Vagina (tissue), 2 donors: ENCODE data around the gene GTF2H1. TPM values are rescaled to one million over a fixed set of nuclear protein-coding genes. Genes with fewer than 3 reads are reported as not detected.
A peak's percentile ranks its signal among the peaks of the same experiment; 100 is the strongest.

Experiments
- DNase-seq, 2 donors: peaks; one replicate each; pipeline ENCODE4 v3.0.0-alpha.2; 2017; ENCODE audit errors: extremely low spot score in 2 of 2
- H3K27ac ChIP-seq: fragments of 200-600 bp; sonication (generic); one replicate; pipeline ENCODE4 v1.5.1; 2019
- H3K27me3 ChIP-seq: fragments of 200-600 bp; sonication (generic); one replicate; pipeline ENCODE4 v1.5.1; 2019
- H3K36me3 ChIP-seq, 2 donors: fragments of 200-600 bp; sonication (generic); one replicate each; pipeline ENCODE4 v1.5.1; 2017 to 2019
- H3K4me1 ChIP-seq: fragments of 200-600 bp; sonication (generic); one replicate; pipeline ENCODE4 v1.5.1; 2019
- H3K4me3 ChIP-seq, 2 donors: fragments of 200-600 bp; sonication (generic); 1 replicate in 1 of 2; 2 replicates in 1 of 2; pipeline ENCODE4 v1.5.1; 2016 to 2019
- H3K9me3 ChIP-seq: fragments of 200-600 bp; sonication (generic); one replicate; pipeline ENCODE4 v1.5.1; 2019
- CTCF ChIP-seq, 3 experiments: fragments of 450-650 bp in 2 of 3; fragments of 200-600 bp in 1 of 3; sonication (generic) in 1 of 3; IDR thresholded peaks; one replicate each; pipeline ENCODE4 v1.5.1; 2017 to 2019; ENCODE audit warnings: antibody characterized with exemption in 3 of 3, mild to moderate bottlenecking in 2 of 3, moderate library complexity in 2 of 3
- POLR2A ChIP-seq, 2 donors: fragments of 450-650 bp; IDR thresholded peaks; one replicate each; pipeline ENCODE4 v1.6.1; 2017; ENCODE audit warnings: antibody characterized with exemption in 2 of 2, mild to moderate bottlenecking in 2 of 2, moderate library complexity in 2 of 2
- POLR2AphosphoS5 ChIP-seq, 2 donors: sonication (generic); formaldehyde crosslinking; IDR thresholded peaks; one replicate each; pipeline ENCODE4 v1.9.0; 2017; ENCODE audit warnings: antibody characterized with exemption in 2 of 2, mild to moderate bottlenecking in 2 of 2, low read depth in 1 of 2; ENCODE audit not compliant: insufficient read depth in 1 of 2
- intact Hi-C: fragments of 100-400 bp; cut with DNase I; formaldehyde crosslinking; loops from one replicate; pipeline ENCODE4 v1.15.1; 2023
- total RNA-seq: library from RNA; depleted of rRNA; stranded (reverse); fragments of >200 nt; gene quantifications from one replicate; pipeline ENCODE4 v1.2.3, GENCODE V29; 2016

GTF2H1 gene
- total RNA-seq, 1 donor from 2014 or later: 64.1 TPM

DNA sequence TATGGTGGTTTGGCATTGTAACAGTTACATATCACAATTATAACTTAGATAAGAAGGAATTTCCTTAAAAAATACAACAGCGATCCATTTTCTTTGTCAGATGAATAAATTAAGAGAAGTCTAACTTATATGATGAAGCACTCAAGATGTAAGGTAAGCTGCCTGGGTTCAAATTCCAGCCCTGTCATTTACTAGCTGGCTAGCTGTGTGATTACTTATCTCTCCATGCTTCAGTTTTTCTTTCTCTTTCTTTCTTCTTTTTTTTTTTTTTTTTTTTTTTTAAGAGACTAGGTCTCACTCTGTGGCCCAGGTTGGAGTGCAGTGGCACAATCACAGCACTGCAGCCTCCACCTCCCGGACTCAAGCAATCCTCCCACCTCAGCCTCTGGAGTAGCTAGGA is 49.8 kb downstream of the GTF2H1 start:
- no peak overlapping the region for H3K27ac ChIP-seq
- no peaks in the 10 kb centered on the region for H3K27me3 ChIP-seq
- intact Hi-C loops: no loop called here
- H3K9me3 ChIP-seq: no peaks in the 10 kb centered on the region
- DNase-seq: no peak
- no peaks in the 10 kb centered on the region for H3K36me3 ChIP-seq
- no peak for TF ChIP-seq POLR2AphosphoS5 (IDR thresholded peaks at IDR 0.05; ENCODE audit: insufficient read depth in 1 of 2, low read depth in 1 of 2)
- no peak for TF ChIP-seq CTCF (IDR thresholded peaks at IDR 0.05)
- TF ChIP-seq POLR2A (IDR thresholded peaks at IDR 0.05): no peak
- H3K4me1 ChIP-seq: no peaks in the 10 kb centered on the region
- H3K4me3 ChIP-seq: no peak overlapping the region

- no peak for TF ChIP-seq CTCF (IDR thresholded peaks at IDR 0.05)
- TF ChIP-seq POLR2A (IDR thresholded peaks at IDR 0.05): no peak
- no peak for TF ChIP-seq POLR2AphosphoS5 (IDR thresholded peaks at IDR 0.05; ENCODE audit: insufficient read depth in 1 of 2, low read depth in 1 of 2)
- Histone ChIP-seq H3K27me3 (no peaks in the 10 kb centered on the region), H3K4me3 (no peak overlapping the region), H3K36me3 (no peaks in the 10 kb centered on the region), H3K27ac (no peak overlapping the region), H3K9me3 (no peaks in the 10 kb centered on the region), H3K4me1 (no peaks in the 10 kb centered on the region)
- intact Hi-C loops: no loop called here
- no peak for DNase-seq
Observed at GRCh38 chr11:18374956-18375355, 52.6 kb downstream of the GTF2H1 start.

- H3K9me3 ChIP-seq: no peaks in the 10 kb centered on the region
- DNase-seq: no peak
- no peak for TF ChIP-seq POLR2AphosphoS5 (IDR thresholded peaks at IDR 0.05; ENCODE audit: insufficient read depth in 1 of 2, low read depth in 1 of 2)
- no peak for TF ChIP-seq POLR2A (IDR thresholded peaks at IDR 0.05)
- no peak for TF ChIP-seq CTCF (IDR thresholded peaks at IDR 0.05)
- no peaks in the 10 kb centered on the region for H3K36me3 ChIP-seq
- H3K27ac ChIP-seq: no peak overlapping the region
- no peaks in the 10 kb centered on the region for H3K4me1 ChIP-seq
- H3K27me3 ChIP-seq: no peaks in the 10 kb centered on the region
- intact Hi-C loops: no loop called here
- H3K4me3 ChIP-seq: no peak overlapping the region
Observed at GRCh38 chr11:18375941-18376340, 53.6 kb downstream of the GTF2H1 start.

GRCh38 chr11:18379201-18379600 is 56.8 kb downstream of the GTF2H1 start:
- intact Hi-C loops: no loop called here
- Histone ChIP-seq H3K27ac (no peak overlapping the region), H3K4me3 (no peak overlapping the region), H3K9me3 (no peaks in the 10 kb centered on the region), H3K27me3 (no peaks in the 10 kb centered on the region), H3K36me3 (no peaks in the 10 kb centered on the region), H3K4me1 (peaks cover 19% of the 10 kb centered on the region)
- DNase-seq: no peak
- TF ChIP-seq POLR2A (IDR thresholded peaks at IDR 0.05) (no peak), POLR2AphosphoS5 (IDR thresholded peaks at IDR 0.05; ENCODE audit: insufficient read depth in 1 of 2, low read depth in 1 of 2) (no peak)

- no peaks in the 10 kb centered on the region for H3K27me3 ChIP-seq
- intact Hi-C loops: no loop called here
- H3K4me1 ChIP-seq: peaks cover 33% of the 10 kb centered on the region
- H3K27ac ChIP-seq: peak overlapping the region; percentile 96
- TF ChIP-seq POLR2AphosphoS5 (IDR thresholded peaks at IDR 0.05; ENCODE audit: insufficient read depth in 1 of 2, low read depth in 1 of 2) (peak; percentile 46 to 94), CTCF (IDR thresholded peaks at IDR 0.05) (no peak)
- no peaks in the 10 kb centered on the region for H3K9me3 ChIP-seq
- peak overlapping the region; percentile 1 to 4 for H3K4me3 ChIP-seq
- peak; percentile 97 to 98 for DNase-seq
- no peaks in the 10 kb centered on the region for H3K36me3 ChIP-seq
Observed at GRCh38 chr11:18383388-18384156, 61.2 kb downstream of the GTF2H1 start.
